ENCODE measurements around the gene CHD6.
A peak's percentile ranks its signal among the peaks of the same experiment; 100 is the strongest.

The CHD6 gene

GRCh38 chr20:41617902-41618806 lies at the start of gene CHD6:
Gene CHD6, minus strand, starts transcription at chr20:41618377. Its CDS starts 67,040 bp downstream, at chr20:41551337.
- DNase-seq (ENCODE audit: low spot score): peak; percentile 99

- DNase-seq (ENCODE audit: low spot score): no peak
These were observed 46.4 kb upstream of the CHD6 start for GRCh38 chr20:41664584-41664983.

GRCh38 chr20:41657655-41658054 lies 39.5 kb upstream of the CHD6 start:
- no peak for DNase-seq (ENCODE audit: low spot score)

- no peak for DNase-seq (ENCODE audit: low spot score)
These were observed 37.9 kb upstream of the CHD6 start for GRCh38 chr20:41655962-41656618.

GRCh38 chr20:41654884-41655283 lies 36.7 kb upstream of the CHD6 start:
- no peak for DNase-seq (ENCODE audit: low spot score)

- no peak for DNase-seq (ENCODE audit: low spot score)
These were observed 36.1 kb upstream of the CHD6 start for GRCh38 chr20:41654292-41654691.

GRCh38 chr20:41650231-41650948 lies 32.2 kb upstream of the CHD6 start:
- DNase-seq (ENCODE audit: low spot score): no peak

GRCh38 chr20:41649489-41649888 lies 31.3 kb upstream of the CHD6 start:
- DNase-seq (ENCODE audit: low spot score): no peak

GRCh38 chr20:41645372-41645771 lies 27.2 kb upstream of the CHD6 start:
- no peak for DNase-seq (ENCODE audit: low spot score)

GRCh38 chr20:41643504-41643938 lies 25.3 kb upstream of the CHD6 start:
- no peak for DNase-seq (ENCODE audit: low spot score)

- no peak for DNase-seq (ENCODE audit: low spot score)
These were observed 21.5 kb upstream of the CHD6 start for GRCh38 chr20:41639630-41640029.

- no peak for DNase-seq (ENCODE audit: low spot score)
These were observed 20.3 kb upstream of the CHD6 start for GRCh38 chr20:41638456-41638855.

- no peak for DNase-seq (ENCODE audit: low spot score)
These were observed 17.0 kb upstream of the CHD6 start for GRCh38 chr20:41635158-41635557.

GRCh38 chr20:41632896-41633295 lies 14.7 kb upstream of the CHD6 start:
- DNase-seq (ENCODE audit: low spot score): no peak

GRCh38 chr20:41631826-41632225 lies 13.6 kb upstream of the CHD6 start:
- DNase-seq (ENCODE audit: low spot score): no peak

GRCh38 chr20:41630846-41631245 lies 12.7 kb upstream of the CHD6 start:
- no peak for DNase-seq (ENCODE audit: low spot score)

- no peak for DNase-seq (ENCODE audit: low spot score)
These were observed 9.6 kb upstream of the CHD6 start for GRCh38 chr20:41627611-41628244.

- DNase-seq (ENCODE audit: low spot score): no peak
These were observed 8.9 kb upstream of the CHD6 start for GRCh38 chr20:41627001-41627495.

- DNase-seq (ENCODE audit: low spot score): no peak
These were observed 5.6 kb upstream of the CHD6 start for GRCh38 chr20:41623625-41624375.

GRCh38 chr20:41622584-41622983 lies 4.4 kb upstream of the CHD6 start:
- no peak for DNase-seq (ENCODE audit: low spot score)

GRCh38 chr20:41621971-41622370 lies 3.8 kb upstream of the CHD6 start:
- no peak for DNase-seq (ENCODE audit: low spot score)

All from left forelimb (tissue), 1 donor.